HCT116 (cell line): ENCODE results near the gene EIF4G3. TPM values are rescaled to one million over a fixed set of nuclear protein-coding genes. Genes with fewer than 3 reads are reported as not detected.

Experiments
- ATAC-seq: fragments of 200-7000 bp; cut with Tn5 transposase; 2 replicates; pipeline ENCODE4 v1.9.1; 2020; ENCODE audit warnings: mild to moderate bottlenecking, moderate library complexity
- BruUV-seq: library from RNA; stranded (reverse); fragments of 400-500 nt; replicated peaks from 2 replicates; lab custom pipeline; 2021; lab: Mats Ljungman, UMichigan
- CTCF ChIA-PET: fragments of 300-600 bp; sonication (Branson Sonifier 250); formaldehyde crosslinking; loops from one replicate; lab custom pipeline; 2021; ENCODE audit warnings: antibody characterized with exemption; lab: Charles Lee
- POLR2A ChIA-PET: fragments of 300-600, 350-600 bp; sonication (Branson Sonifier 250); formaldehyde crosslinking; loops from one replicate; lab custom pipeline; 2021; ENCODE audit warnings: antibody characterized with exemption; lab: Charles Lee
- RAD21 ChIA-PET, 2 experiments: fragments of 300-600 bp; sonication (Branson Sonifier 250); formaldehyde crosslinking; loops; one replicate each; lab custom pipeline; 2023; ENCODE audit warnings: low total read pairs in 2 of 2; ENCODE audit not compliant: uncharacterized antibody in 2 of 2, unreplicated experiment in 2 of 2, low non-redundant PET in 1 of 2; lab: Charles Lee
- DNase-seq: peaks from one replicate; pipeline ENCODE4 v3.0.0-alpha.2; 2010; ENCODE audit warnings: low read depth, low spot score
- H2AFZ ChIP-seq: fragments of 200-600 bp; shearing (Covaris generic), sonication (generic); 2 replicates; pipeline ENCODE4 v1.6.1; 2017; ENCODE audit warnings: low read depth, mixed run types, mixed read lengths, antibody characterized with exemption, low read length; ENCODE audit not compliant: poor library complexity, severe bottlenecking
- H3K27ac ChIP-seq: 2 replicates; pipeline ENCODE4 v1.5.1; 2012; ENCODE audit warnings: low read depth, low read length
- H3K27me3 ChIP-seq: fragments of 200-600 bp; sonication (generic); 2 replicates; pipeline ENCODE4 v1.6.1; 2016; ENCODE audit warnings: mixed run types, low read length, mixed read lengths; ENCODE audit not compliant: insufficient read depth
- H3K36me3 ChIP-seq, 2 experiments: fragments of 200-500 bp in 1 of 2; fragments of 200-600 bp in 1 of 2; sonication (Bioruptor generic) in 1 of 2; sonication (generic) in 1 of 2; 2 replicates each; pipeline versions ENCODE4 v1.5.1 to v1.6.1; 2014 to 2016; ENCODE audit warnings: low read length in 2 of 2, inconsistent platforms in 1 of 2, mixed read lengths in 1 of 2, mixed run types in 1 of 2; ENCODE audit not compliant: insufficient read depth in 2 of 2, control insufficient read depth in 1 of 2
- H3K4me1 ChIP-seq, 2 experiments: fragments of 200-600 bp in 1 of 2; sonication (generic) in 1 of 2; 2 replicates each; pipeline versions ENCODE4 v1.5.1 to v1.6.1; 2012 to 2017; ENCODE audit warnings: low read length in 2 of 2, inconsistent platforms in 1 of 2, mild to moderate bottlenecking in 1 of 2, mixed read lengths in 1 of 2, mixed run types in 1 of 2, moderate library complexity in 1 of 2; ENCODE audit not compliant: insufficient read depth in 2 of 2, control insufficient read depth in 1 of 2
- H3K4me2 ChIP-seq: fragments of 200-600 bp; sonication (generic); 2 replicates; pipeline ENCODE4 v1.6.1; 2017; ENCODE audit warnings: mixed run types, low read length, mixed read lengths
- H3K4me3 ChIP-seq, 2 experiments: fragments of 200-600 bp in 1 of 2; sonication (generic) in 1 of 2; replicated peaks in 1 of 2; 2 replicates each; pipeline ENCODE4 v1.5.1; 2011 to 2016; ENCODE audit warnings: low read length in 2 of 2, control low read depth in 1 of 2, low read depth in 1 of 2, mild to moderate bottlenecking in 1 of 2, mixed read lengths in 1 of 2, mixed run types in 1 of 2
- H3K79me2 ChIP-seq: fragments of 200-600 bp; sonication (generic); 2 replicates; pipeline ENCODE4 v1.6.1; 2017; ENCODE audit warnings: mild to moderate bottlenecking, mixed run types, low read length, moderate library complexity, mixed read lengths; ENCODE audit not compliant: insufficient read depth
- H3K9ac ChIP-seq: fragments of 200-600 bp; sonication (generic); 2 replicates; pipeline ENCODE4 v1.6.1; 2016; ENCODE audit warnings: low read length, mixed read lengths
- H3K9me2 ChIP-seq: fragments of 200-600 bp; sonication (generic), shearing (Covaris generic); 2 replicates; pipeline ENCODE4 v1.6.1; 2017; ENCODE audit warnings: mixed run types, mild to moderate bottlenecking, moderate library complexity; ENCODE audit not compliant: insufficient read depth
- H3K9me3 ChIP-seq, 2 experiments: fragments of 200-500 bp in 1 of 2; fragments of 200-600 bp in 1 of 2; sonication (Bioruptor generic) in 1 of 2; sonication (generic) in 1 of 2; 2 replicates each; pipeline ENCODE4 v1.6.1; 2014 to 2017; ENCODE audit warnings: low read length in 2 of 2, mixed read lengths in 2 of 2, inconsistent platforms in 1 of 2, low read depth in 1 of 2, mild to moderate bottlenecking in 1 of 2, mixed run types in 1 of 2, moderate library complexity in 1 of 2; ENCODE audit not compliant: control insufficient read depth in 1 of 2, insufficient read depth in 1 of 2
- H4K20me1 ChIP-seq: fragments of 200-600 bp; sonication (generic), shearing (Covaris generic); 2 replicates; pipeline ENCODE4 v1.6.1; 2017; ENCODE audit warnings: mixed run types, mild to moderate bottlenecking, moderate library complexity; ENCODE audit not compliant: insufficient read depth
- CEBPB ChIP-seq: IDR thresholded peaks from 2 replicates; pipeline ENCODE4 v1.6.1; 2012; ENCODE audit warnings: low read depth
- CTCF ChIP-seq, 3 experiments: fragments of 200-600 bp in 1 of 3; sonication (generic) in 1 of 3; IDR thresholded peaks in 2 of 3; conservative IDR thresholded peaks in 1 of 3; 2 replicates each; pipeline ENCODE4 v1.5.1; 2012 to 2017; ENCODE audit warnings: low read depth in 2 of 3, low read length in 2 of 3, antibody characterized with exemption in 1 of 3, borderline replicate concordance in 1 of 3, control low read depth in 1 of 3, mild to moderate bottlenecking in 1 of 3, mixed read lengths in 1 of 3, mixed run types in 1 of 3, moderate library complexity in 1 of 3; ENCODE audit not compliant: insufficient read depth in 1 of 3
- POLR2A ChIP-seq: IDR thresholded peaks from 2 replicates; pipeline ENCODE4 v1.7.0; 2011; ENCODE audit warnings: borderline replicate concordance; ENCODE audit not compliant: insufficient read depth, insufficient read length; ENCODE audit errors: extremely low read depth
- SP1 ChIP-seq: IDR thresholded peaks from 2 replicates; pipeline ENCODE4 v1.6.1; 2012; ENCODE audit warnings: low read depth
- YY1 ChIP-seq: IDR thresholded peaks from 2 replicates; pipeline ENCODE4 v1.6.1; 2011; ENCODE audit warnings: low read length, low read depth, moderate library complexity, mild to moderate bottlenecking; ENCODE audit not compliant: insufficient replicate concordance; ENCODE audit errors: extremely low read depth
- intact Hi-C: fragments of 100-400 bp; cut with micrococcal nuclease; formaldehyde crosslinking; loops from 2 replicates; pipeline ENCODE4 v1.10.0; 2022
- total RNA-seq: library from RNA; stranded (reverse); gene quantifications from one replicate; pipeline ENCODE4 v1.2.1, GENCODE V29; 2021; ENCODE audit not compliant: unreplicated experiment

EIF4G3 gene
- total RNA-seq, 1 experiment from 2014 or later: 40.1 TPM

- BruUV-seq: no TSS peak
- H3K27ac ChIP-seq: no peak overlapping the region
- intact Hi-C loops: no loop called here
- H3K4me1 ChIP-seq: peaks cover 46 to 55% of the 10 kb centered on the region in 2 experiments
- no peaks in the 10 kb centered on the region for H3K9me2 ChIP-seq
- H3K9ac ChIP-seq: 0 out of 2 replicates have a peak overlapping the region, but pooled peaks have one; percentile 15
- H3K27me3 ChIP-seq: no peaks in the 10 kb centered on the region
- ChIA-PET CTCF (interaction anchor here (1.7 kb wide), 1 partner anchor 10 kb away, joined by 4 read pairs; no protein-coding TSS in a partner anchor), RAD21 (no interaction called here), POLR2A (interaction anchor here (0.6 kb wide), 1 partner anchor 179 kb away, joined by 3 read pairs; no protein-coding TSS in a partner anchor)
- no peak overlapping the region for H2AFZ ChIP-seq
- no peaks in the 10 kb centered on the region for H3K36me3 ChIP-seq
- ATAC-seq (no peak), DNase-seq (no peak)
- H3K9me3 ChIP-seq: no peaks in the 10 kb centered on the region
- H3K79me2 ChIP-seq: peaks cover 37% of the 10 kb centered on the region
- H4K20me1 ChIP-seq: no peaks in the 10 kb centered on the region
- H3K4me3 ChIP-seq: no peak overlapping the region
- peak overlapping the region; percentile 50; the same call in 1 of the 2 replicates for H3K4me2 ChIP-seq
- no peak for TF ChIP-seq CEBPB
- TF ChIP-seq CTCF (IDR thresholded peaks at IDR 0.05 in 2 of 3, conservative IDR thresholded peaks at IDR 0.05 in 1 of 3; ENCODE audit: borderline replicate concordance in 1 of 3, insufficient read depth in 1 of 3, low read depth in 2 of 3, low read length in 2 of 3): no peak
- TF ChIP-seq SP1: no peak
- TF ChIP-seq POLR2A: no peak
Measured at GRCh38 chr1:21153388-21153787, 23.3 kb downstream of the EIF4G3 start.

- Histone ChIP-seq H3K27me3 (no peaks in the 10 kb centered on the region), H3K4me3 (no peak overlapping the region), H2AFZ (no peak overlapping the region), H3K36me3 (no peaks in the 10 kb centered on the region), H3K9ac (peak overlapping the region; percentile 29; the same call in 1 of the 2 replicates), H3K27ac (peak overlapping the region; percentile 30; the same call in 1 of the 2 replicates), H3K4me2 (peak overlapping the region; percentile 50), H4K20me1 (no peaks in the 10 kb centered on the region), H3K79me2 (peaks cover 36% of the 10 kb centered on the region), H3K9me3 (no peaks in the 10 kb centered on the region), H3K4me1 (peaks cover 46 to 55% of the 10 kb centered on the region in 2 experiments), H3K9me2 (no peaks in the 10 kb centered on the region)
- DNase-seq: no peak
- TF ChIP-seq CTCF (IDR thresholded peaks at IDR 0.05 in 2 of 3, conservative IDR thresholded peaks at IDR 0.05 in 1 of 3; ENCODE audit: borderline replicate concordance in 1 of 3, insufficient read depth in 1 of 3, low read depth in 2 of 3, low read length in 2 of 3) (no peak), YY1 (no peak), CEBPB (no peak)
- RAD21 ChIA-PET: no interaction called here
- POLR2A ChIA-PET: no interaction called here
- BruUV-seq: no TSS peak
- CTCF ChIA-PET: interaction anchor here (1.7 kb wide), 1 partner anchor 10 kb away, joined by 4 read pairs; no protein-coding TSS in a partner anchor
- intact Hi-C loops: no loop called here
- ATAC-seq: no peak
Measured at GRCh38 chr1:21152423-21153100, 24.1 kb downstream of the EIF4G3 start.
